NCI-H526 (cell line): Measurements from ENCODE around the gene GATA5.
"Not testable (repeated sequence)": the region's sequence is repeated elsewhere in the genome, so short reads cannot be mapped to it uniquely, and the experiment has no call there.

Experiments
- DNase-seq, 2 experiments: peaks; one replicate each; lab custom pipeline; 2025; lab: John Stamatoyannopoulos, UW

The GATA5 gene

GRCh38 chr20:62504323-62504722 lies 28.5 kb upstream of the GATA5 start:
- no peak for DNase-seq

GRCh38 chr20:62503401-62504178 lies 27.8 kb upstream of the GATA5 start:
- no peak for DNase-seq

GRCh38 chr20:62502496-62503095 lies 26.8 kb upstream of the GATA5 start:
- no peak for DNase-seq

- DNase-seq, result no peak
Observed at GRCh38 chr20:62501801-62502495, 26.2 kb upstream of the GATA5 start.

- DNase-seq, result peak; percentile 25 to 88
Observed at GRCh38 chr20:62500237-62500864, 24.6 kb upstream of the GATA5 start.

- no peak for DNase-seq
Observed at GRCh38 chr20:62499758-62500236, 24.0 kb upstream of the GATA5 start.

GRCh38 chr20:62498874-62499273 lies 23.1 kb upstream of the GATA5 start:
- no peak for DNase-seq

- no peak for DNase-seq
Observed at GRCh38 chr20:62496568-62497218, 20.9 kb upstream of the GATA5 start.

- DNase-seq, result peak in 1 of 2 experiments; percentile 66
Observed at GRCh38 chr20:62495749-62496567, 20.2 kb upstream of the GATA5 start.

- DNase-seq, result no peak
Observed at GRCh38 chr20:62494980-62495748, 19.4 kb upstream of the GATA5 start.

- DNase-seq, result no peak
Observed at GRCh38 chr20:62494537-62494936, 18.7 kb upstream of the GATA5 start.

GRCh38 chr20:62493886-62494285 lies 18.1 kb upstream of the GATA5 start:
- DNase-seq, result no peak

GRCh38 chr20:62493253-62493885 lies 17.6 kb upstream of the GATA5 start:
- no peak for DNase-seq

GRCh38 chr20:62492711-62493110 lies 16.9 kb upstream of the GATA5 start:
- DNase-seq, result no peak

GRCh38 chr20:62490783-62491182 lies 15.0 kb upstream of the GATA5 start:
- not testable (repeated sequence) for DNase-seq

- no peak for DNase-seq
Observed at GRCh38 chr20:62489932-62490263, 14.1 kb upstream of the GATA5 start.

GRCh38 chr20:62489186-62489931 lies 13.6 kb upstream of the GATA5 start:
- DNase-seq, result peak in 1 of 2 experiments; percentile 31

GRCh38 chr20:62488470-62488869 lies 12.7 kb upstream of the GATA5 start:
- no peak for DNase-seq
